Ammon's horn (tissue), 1 donor: ENCODE results near the gene ERC1.
"Not testable (repeated sequence)": the region's sequence is repeated elsewhere in the genome, so short reads cannot be mapped to it uniquely, and the experiment has no call there.

Experiments
- DNase-seq: peaks from one replicate; pipeline ENCODE4 v3.0.0-alpha.2; 2016; ENCODE audit warnings: low spot score

Gene ERC1

GRCh38 chr12:988646-989045 is 2.4 kb upstream of the ERC1 start:
- no peak for DNase-seq

DNA sequence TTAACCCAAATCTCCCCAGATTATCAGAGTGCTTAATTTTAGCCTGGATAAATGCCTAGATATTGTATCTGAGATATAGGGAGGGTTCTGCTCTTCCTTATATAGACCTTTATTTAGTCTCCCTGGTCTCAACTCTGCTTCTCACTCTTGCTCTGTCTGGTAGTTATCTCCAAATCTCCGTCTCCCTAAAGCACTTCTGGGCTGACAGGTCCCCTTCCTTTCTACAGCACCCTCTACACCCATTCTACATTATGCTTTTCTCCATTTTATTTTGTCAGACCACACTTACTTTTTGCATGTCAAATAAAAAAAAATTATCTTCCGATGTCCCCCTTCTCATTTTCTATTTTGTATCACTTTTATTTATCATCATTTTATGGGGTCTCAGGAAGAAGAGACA is 2.0 kb upstream of the ERC1 start:
- DNase-seq: no peak

- DNase-seq: peak; percentile 59
Measured at GRCh38 chr12:989751-990660, 1.0 kb upstream of the ERC1 start.

- peak; percentile 28 for DNase-seq
Measured at GRCh38 chr12:991350-992333, 619 bp downstream of the ERC1 start.

- DNase-seq: no peak
Measured at GRCh38 chr12:992647-993046, 1.6 kb downstream of the ERC1 start.

DNA sequence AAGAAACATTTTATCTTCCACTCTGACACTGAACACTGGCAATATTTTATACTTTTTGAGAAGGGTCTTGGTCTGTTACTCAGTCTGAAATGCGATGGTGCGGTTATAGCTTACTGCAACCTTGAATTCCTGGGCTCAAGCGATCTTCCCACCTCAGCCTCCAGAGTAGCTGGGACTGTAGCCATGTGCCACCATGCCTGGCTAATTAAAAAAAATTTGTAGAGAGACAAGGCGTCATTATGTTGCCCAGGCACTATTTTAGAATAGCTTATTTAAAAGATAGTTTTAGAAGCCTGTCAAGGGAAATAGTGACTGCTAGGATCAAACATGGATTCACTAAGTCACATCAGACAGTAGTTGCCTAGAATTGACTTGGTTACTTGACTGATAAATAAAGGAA is 5.9 kb downstream of the ERC1 start:
- no peak for DNase-seq

DNA sequence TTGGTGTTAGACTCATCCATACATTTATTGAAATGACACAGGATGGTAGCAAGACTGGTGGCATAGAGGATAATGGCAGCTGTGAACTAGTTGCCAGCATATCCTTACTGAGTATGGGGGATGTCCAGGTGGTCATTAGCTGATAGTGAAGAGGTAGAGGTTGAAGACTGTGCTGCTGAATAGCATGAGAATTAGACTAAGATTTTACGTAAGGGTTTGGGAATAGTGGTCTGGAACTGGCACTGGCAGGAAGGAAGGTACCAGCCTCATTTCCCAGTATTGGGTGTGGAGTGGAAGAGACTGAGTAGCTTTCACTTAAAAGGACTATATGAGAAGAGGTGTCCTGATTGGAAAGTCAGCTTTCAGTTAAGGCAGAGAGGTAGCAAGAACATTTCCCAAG is 6.5 kb downstream of the ERC1 start:
- no peak for DNase-seq

DNA sequence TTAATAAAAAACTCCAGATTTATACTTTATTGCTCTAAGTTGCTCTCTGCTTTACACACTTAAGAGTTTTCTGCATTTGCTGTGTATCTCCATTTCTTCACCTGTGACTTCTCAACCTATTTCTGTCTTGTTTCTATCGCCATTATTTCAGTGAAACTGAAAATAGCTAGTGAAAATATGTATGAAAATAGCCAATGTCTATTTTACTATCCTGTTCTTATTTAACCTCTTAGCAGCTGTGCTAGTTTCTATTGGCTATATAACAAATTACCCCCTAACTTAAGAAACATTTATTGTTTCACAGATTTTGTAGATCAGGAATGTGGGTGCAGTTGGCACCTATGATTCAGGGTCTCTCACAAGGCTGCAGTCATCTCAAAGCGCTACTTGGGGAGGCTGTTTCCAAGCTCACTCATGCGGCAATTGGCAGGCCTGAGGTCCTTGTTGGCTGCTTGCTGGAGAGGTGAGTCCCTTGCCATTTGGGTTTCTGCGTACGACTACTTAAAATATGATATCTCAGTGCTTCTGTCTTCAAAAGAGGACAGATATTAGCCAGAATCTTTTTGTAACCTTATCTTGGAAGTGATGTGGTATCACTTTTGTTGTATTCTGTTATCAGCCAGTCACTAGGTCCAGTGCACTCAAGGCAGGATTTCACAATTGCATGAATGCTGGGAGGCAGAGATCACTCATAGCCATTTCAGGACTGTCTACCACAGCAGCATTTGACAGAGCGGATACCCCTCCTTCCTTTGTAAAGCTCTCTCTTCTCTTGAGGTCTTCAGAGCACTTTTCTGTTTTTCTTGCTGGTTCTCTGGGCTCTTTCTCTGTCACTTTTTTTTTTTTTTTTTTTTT is 7.2 kb downstream of the ERC1 start:
- no peak for DNase-seq

DNA sequence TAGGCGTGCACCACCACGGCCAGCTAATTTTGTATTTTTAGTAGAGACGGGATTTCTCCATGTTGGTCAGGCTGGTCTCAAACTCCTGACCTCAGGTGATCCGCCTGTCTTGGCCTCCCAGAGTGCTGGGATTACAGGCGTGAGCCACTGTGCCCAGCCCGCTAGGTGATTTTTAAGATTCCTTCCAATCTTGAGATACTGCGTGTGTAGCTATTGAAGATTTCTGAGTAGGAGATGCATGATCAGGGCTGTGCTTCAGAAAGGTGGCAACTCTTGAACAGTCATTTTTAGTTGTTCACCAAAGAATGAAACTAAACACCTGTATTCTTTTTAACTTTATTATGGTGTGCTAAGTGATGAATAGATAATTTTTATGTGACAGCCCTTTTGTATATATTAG is 8.7 kb downstream of the ERC1 start:
- not testable (repeated sequence) for DNase-seq

GRCh38 chr12:1001507-1001906 is 10.5 kb downstream of the ERC1 start:
- no peak for DNase-seq

DNA sequence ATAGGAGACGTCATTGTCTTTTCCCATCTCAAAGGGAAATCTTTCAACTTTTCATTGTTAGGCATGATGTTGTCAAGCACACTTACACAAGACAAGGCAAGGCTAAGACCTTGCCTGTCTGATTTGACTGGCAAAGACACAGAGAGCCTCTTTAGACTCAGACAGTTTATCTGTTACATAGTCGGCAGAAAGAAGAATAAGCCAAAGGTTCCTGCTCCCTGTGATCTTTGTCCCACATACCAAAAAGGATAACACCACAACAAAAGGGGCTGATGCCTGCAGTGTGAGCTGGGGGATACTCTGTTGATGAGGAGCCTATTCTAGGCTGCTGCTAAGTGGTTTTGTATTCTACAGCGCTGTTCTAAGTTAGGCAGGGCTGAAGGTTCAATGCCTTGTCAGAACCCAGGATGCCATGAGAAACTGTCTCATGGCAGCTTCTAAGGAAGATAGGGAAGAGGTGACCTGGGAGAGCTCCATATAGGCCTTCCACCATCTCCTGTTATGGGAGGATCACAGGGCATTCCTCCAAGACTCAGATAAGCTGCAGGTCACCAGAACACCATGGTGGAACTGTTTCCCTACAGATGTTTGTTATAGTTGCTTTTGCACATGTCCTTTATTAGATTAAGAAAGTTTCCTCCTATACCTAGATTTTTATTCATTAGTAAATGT is 12.7 kb downstream of the ERC1 start:
- no peak for DNase-seq

DNA sequence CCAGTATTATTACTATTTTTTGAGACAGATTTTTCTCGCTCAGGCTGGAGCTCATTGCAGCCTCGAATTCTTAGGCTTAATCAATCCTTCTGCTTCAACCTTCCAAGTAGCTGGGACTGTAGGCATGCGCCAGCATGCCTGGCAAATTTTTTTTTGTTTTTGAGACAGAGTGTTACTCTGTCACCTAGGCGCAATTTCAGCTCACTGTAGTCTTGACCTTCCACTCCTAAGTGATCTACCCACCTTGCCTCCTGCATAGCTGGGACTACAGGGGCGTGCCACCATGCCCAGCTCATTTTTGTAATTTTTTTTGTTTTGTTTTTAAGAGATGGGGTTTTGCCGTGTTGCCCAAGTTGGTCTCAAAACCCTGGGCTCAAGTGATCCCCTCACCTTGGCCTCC is 15.2 kb downstream of the ERC1 start:
- DNase-seq: no peak

DNA sequence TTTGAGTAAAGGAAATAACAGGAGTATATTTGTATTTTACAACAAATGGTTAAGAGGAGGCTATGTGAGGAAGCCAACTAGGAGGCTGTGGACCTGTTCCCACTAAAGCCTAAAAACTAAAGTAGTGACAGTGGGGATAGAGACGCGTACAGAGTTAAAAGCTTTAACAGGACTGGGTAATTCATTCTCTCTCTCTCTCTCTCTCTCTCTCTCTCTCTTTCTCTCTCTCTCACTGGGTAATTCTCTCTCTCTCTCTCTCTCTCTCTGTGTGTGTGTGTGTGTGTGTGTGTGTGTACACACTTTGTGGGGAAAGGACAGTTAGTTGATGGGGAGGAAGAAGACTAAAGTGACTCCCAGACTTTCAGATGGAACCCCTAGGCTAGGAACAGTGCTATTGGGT is 16.3 kb downstream of the ERC1 start:
- DNase-seq: no peak

- no peak for DNase-seq
Measured at GRCh38 chr12:1007994-1008393, 17.0 kb downstream of the ERC1 start.

DNA sequence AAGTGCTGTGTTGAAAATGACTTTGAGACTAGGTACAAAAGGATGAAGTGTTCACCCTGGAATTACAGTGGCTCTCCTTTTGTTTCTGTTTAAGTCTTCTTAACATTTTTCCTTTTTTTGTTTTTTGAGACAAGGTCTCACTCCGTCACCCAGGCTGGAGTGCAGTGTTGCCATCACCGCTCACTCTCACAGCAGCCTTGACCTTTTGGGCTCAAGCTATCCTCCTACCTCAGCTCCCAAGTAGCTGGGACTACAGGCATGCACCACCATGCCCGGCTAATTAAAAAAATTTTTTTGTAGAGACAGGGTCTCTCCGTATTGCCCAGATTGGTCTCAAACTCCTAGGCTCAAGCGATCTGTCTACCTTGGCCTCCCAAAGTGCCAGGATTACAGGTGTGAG is 20.1 kb downstream of the ERC1 start:
- DNase-seq: no peak

DNA sequence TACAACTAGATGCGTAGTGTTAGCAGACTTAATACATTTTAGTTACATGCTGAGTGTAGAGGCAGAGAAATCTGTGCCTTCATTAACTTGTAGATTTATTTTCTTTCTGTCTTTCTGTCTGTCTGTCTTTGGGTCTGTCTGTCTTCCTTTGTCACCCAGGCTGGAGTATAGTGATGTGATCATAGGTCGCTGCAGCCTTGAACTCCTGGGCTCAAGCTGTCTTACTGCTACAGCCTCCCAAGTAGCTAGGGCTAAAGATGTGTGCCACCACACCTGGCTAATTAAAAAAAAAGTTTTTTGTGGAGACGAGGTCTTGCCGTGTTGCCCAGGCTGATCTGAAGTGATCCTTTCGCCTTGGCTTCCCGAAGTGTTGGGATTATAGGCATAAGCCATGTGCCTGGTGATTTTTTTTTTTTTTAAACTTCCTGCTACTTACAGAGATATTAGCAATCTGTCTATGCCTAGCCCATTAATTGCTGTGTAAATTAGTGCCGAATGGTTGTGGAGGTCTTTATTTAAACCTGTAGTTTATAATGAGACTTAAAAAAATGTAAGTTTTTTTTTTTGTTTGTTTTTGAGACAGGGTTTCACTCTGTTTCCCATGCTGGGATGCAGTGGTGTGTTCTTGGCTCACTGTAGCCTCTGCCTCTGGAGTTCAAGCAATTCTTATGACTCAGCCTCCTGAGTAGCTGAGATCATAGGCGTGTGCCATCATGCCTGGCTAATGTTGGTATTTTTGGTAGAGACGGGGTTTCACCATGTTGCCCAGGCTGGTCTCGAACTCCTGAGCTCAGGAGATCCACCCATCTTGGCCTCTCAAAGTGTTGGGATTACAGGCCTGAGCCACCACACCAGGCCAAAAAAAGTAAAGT is 22.8 kb downstream of the ERC1 start:
- no peak for DNase-seq

DNA sequence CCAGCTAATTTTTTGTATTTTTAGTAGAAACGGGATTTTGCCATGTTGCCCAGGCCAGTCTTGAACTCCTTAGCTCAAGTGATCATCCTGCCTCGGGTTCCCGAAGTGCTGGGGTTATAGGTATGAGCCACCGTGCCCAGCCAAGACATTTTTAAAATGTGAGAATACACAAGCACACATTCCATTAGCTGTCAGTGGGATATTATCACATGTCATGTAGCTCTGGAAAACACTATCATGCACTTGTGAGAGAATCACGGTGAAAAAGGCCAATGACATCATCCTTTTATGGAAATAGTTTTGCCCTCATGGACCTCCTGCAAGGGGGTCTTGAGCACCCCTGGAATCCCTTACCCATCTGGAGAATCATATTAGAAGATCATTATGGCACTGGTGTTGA is 28.3 kb downstream of the ERC1 start:
- DNase-seq: no peak

DNA sequence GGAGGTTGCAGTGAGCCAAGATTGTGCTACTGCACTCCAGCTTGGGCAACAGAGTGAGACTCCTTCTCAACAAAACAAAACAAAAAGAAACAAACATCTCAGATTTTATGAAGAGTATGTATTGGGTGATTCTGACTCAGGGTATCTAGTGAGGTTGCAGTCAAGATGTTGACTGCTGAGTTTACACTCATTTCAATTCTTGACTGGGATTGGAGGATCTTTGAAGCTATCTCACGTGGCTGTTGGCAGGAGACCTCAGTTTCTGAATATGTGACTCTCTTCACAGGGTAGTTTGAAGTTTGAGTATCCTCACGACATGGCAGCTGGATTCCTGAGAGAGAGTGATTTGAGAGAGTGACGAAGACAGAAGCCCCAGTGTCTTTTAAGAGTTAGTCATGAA is 29.4 kb downstream of the ERC1 start:
- no peak for DNase-seq

GRCh38 chr12:1022032-1022970 is 31.3 kb downstream of the ERC1 start:
- no peak for DNase-seq
